ENCODE results near the gene YIF1A.

DNA sequence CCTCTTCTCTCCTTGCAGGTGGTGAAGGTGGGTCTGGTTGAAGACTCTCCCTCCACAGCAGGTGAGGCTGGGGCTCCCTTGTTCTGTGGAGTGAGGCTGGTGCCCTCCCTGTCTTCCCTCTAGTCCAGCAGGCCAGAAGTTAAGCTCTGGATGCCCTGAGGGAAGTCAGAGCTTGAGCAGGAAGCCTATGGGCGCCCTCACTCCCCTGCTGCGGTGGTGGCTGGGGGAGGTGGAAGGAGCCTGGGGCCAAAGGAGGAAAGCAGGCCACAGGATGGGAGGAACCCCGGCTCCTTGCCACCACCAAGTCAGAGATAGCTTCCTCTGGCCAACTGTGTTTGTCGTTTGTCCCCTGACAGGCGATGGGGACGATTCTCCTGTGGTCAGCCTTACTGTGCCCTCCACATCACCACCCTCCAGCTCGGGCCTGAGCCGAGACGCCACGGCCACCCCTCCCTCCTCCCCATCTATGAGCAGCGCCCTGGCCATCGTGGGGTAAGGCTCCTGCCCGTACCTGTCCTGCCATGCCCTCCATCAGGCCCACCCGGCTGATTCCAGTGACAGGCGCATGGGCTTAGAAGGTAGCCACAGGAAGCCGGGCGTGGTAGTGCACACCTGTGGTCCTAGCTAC lies 50.0 kb downstream of the YIF1A start:
- TF ChIP-seq, protein P1, sequence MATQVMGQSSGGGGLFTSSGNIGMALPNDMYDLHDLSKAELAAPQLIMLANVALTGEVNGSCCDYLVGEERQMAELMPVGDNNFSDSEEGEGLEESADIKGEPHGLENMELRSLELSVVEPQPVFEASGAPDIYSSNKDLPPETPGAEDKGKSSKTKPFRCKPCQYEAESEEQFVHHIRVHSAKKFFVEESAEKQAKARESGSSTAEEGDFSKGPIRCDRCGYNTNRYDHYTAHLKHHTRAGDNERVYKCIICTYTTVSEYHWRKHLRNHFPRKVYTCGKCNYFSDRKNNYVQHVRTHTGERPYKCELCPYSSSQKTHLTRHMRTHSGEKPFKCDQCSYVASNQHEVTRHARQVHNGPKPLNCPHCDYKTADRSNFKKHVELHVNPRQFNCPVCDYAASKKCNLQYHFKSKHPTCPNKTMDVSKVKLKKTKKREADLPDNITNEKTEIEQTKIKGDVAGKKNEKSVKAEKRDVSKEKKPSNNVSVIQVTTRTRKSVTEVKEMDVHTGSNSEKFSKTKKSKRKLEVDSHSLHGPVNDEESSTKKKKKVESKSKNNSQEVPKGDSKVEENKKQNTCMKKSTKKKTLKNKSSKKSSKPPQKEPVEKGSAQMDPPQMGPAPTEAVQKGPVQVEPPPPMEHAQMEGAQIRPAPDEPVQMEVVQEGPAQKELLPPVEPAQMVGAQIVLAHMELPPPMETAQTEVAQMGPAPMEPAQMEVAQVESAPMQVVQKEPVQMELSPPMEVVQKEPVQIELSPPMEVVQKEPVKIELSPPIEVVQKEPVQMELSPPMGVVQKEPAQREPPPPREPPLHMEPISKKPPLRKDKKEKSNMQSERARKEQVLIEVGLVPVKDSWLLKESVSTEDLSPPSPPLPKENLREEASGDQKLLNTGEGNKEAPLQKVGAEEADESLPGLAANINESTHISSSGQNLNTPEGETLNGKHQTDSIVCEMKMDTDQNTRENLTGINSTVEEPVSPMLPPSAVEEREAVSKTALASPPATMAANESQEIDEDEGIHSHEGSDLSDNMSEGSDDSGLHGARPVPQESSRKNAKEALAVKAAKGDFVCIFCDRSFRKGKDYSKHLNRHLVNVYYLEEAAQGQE (IDR thresholded peaks at IDR 0.05; ENCODE audit: low read depth, low read length): no peak
- TF ChIP-seq, protein P2, sequence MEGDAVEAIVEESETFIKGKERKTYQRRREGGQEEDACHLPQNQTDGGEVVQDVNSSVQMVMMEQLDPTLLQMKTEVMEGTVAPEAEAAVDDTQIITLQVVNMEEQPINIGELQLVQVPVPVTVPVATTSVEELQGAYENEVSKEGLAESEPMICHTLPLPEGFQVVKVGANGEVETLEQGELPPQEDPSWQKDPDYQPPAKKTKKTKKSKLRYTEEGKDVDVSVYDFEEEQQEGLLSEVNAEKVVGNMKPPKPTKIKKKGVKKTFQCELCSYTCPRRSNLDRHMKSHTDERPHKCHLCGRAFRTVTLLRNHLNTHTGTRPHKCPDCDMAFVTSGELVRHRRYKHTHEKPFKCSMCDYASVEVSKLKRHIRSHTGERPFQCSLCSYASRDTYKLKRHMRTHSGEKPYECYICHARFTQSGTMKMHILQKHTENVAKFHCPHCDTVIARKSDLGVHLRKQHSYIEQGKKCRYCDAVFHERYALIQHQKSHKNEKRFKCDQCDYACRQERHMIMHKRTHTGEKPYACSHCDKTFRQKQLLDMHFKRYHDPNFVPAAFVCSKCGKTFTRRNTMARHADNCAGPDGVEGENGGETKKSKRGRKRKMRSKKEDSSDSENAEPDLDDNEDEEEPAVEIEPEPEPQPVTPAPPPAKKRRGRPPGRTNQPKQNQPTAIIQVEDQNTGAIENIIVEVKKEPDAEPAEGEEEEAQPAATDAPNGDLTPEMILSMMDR (IDR thresholded peaks at IDR 0.05): no peak
- TF ChIP-seq TCF12 (IDR thresholded peaks at IDR 0.05) (no peak), EZH2phosphoT487 (IDR thresholded peaks at IDR 0.05; ENCODE audit: borderline replicate concordance, low read depth) (no peak), SIN3A (IDR thresholded peaks at IDR 0.05; ENCODE audit: borderline replicate concordance, low read depth, low read length) (no peak), CHD2 (IDR thresholded peaks at IDR 0.05; ENCODE audit: low read length, partially characterized antibody) (no peak), MEF2A (IDR thresholded peaks at IDR 0.05; ENCODE audit: borderline replicate concordance, low read depth) (no peak), NFIC (IDR thresholded peaks at IDR 0.05; ENCODE audit: borderline replicate concordance) (no peak), RCOR1 (IDR thresholded peaks at IDR 0.05; ENCODE audit: low read length) (no peak), POLR2AphosphoS5 (IDR thresholded peaks at IDR 0.05; ENCODE audit: low read depth, low read length) (no peak)
- TF ChIP-seq, protein P3, sequence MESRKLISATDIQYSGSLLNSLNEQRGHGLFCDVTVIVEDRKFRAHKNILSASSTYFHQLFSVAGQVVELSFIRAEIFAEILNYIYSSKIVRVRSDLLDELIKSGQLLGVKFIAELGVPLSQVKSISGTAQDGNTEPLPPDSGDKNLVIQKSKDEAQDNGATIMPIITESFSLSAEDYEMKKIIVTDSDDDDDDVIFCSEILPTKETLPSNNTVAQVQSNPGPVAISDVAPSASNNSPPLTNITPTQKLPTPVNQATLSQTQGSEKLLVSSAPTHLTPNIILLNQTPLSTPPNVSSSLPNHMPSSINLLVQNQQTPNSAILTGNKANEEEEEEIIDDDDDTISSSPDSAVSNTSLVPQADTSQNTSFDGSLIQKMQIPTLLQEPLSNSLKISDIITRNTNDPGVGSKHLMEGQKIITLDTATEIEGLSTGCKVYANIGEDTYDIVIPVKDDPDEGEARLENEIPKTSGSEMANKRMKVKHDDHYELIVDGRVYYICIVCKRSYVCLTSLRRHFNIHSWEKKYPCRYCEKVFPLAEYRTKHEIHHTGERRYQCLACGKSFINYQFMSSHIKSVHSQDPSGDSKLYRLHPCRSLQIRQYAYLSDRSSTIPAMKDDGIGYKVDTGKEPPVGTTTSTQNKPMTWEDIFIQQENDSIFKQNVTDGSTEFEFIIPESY (IDR thresholded peaks at IDR 0.05; ENCODE audit: borderline replicate concordance, low read depth): no peak
- TF ChIP-seq, protein P4, sequence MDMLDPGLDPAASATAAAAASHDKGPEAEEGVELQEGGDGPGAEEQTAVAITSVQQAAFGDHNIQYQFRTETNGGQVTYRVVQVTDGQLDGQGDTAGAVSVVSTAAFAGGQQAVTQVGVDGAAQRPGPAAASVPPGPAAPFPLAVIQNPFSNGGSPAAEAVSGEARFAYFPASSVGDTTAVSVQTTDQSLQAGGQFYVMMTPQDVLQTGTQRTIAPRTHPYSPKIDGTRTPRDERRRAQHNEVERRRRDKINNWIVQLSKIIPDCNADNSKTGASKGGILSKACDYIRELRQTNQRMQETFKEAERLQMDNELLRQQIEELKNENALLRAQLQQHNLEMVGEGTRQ (IDR thresholded peaks at IDR 0.05; ENCODE audit: borderline replicate concordance, low read depth, low read length): no peak

Measured in SK-N-SH (cell line).